Panc1 (cell line): ENCODE results near the gene KHSRP. TPM values are rescaled to one million over a fixed set of nuclear protein-coding genes. Genes with fewer than 3 reads are reported as not detected.

Experiments used
- ATAC-seq: fragments of 200-7000 bp; cut with Tn5 transposase; 2 replicates; pipeline ENCODE4 v1.9.1; 2020; ENCODE audit warnings: mild to moderate bottlenecking, moderate library complexity
- BruUV-seq: library from RNA; stranded (reverse); fragments of 400-500 nt; replicated peaks from 2 replicates; lab custom pipeline; 2021; lab: Mats Ljungman, UMichigan
- CTCF ChIA-PET: fragments of 300-600 bp; sonication (Branson Sonifier 250); formaldehyde crosslinking; loops from one replicate; lab custom pipeline; 2022; ENCODE audit warnings: antibody characterized with exemption; lab: Charles Lee
- POLR2A ChIA-PET: fragments of 300-600 bp; sonication (Branson Sonifier 250); formaldehyde crosslinking; loops from one replicate; lab custom pipeline; 2022; ENCODE audit warnings: antibody characterized with exemption; lab: Charles Lee
- DNase-seq: peaks from one replicate; pipeline ENCODE4 v3.0.0-alpha.2; 2010; ENCODE audit warnings: low read depth, low spot score
- H3K27ac ChIP-seq: 2 replicates; pipeline ENCODE4 v1.5.1; 2011; ENCODE audit warnings: mild to moderate bottlenecking, low read length, inconsistent platforms
- H3K27me3 ChIP-seq: fragments of 200-500 bp; sonication (Bioruptor generic); 2 replicates; pipeline ENCODE4 v1.6.0; 2014; ENCODE audit warnings: low read length, inconsistent platforms; ENCODE audit not compliant: control insufficient read depth, insufficient read depth
- H3K36me3 ChIP-seq: fragments of 200-500 bp; sonication (Bioruptor generic); 2 replicates; pipeline ENCODE4 v1.5.1; 2014; ENCODE audit warnings: inconsistent platforms, mild to moderate bottlenecking, low read length, moderate library complexity; ENCODE audit not compliant: control insufficient read depth, insufficient read depth
- H3K4me1 ChIP-seq: 2 replicates; pipeline ENCODE4 v1.5.1; 2011; ENCODE audit warnings: inconsistent platforms, mild to moderate bottlenecking, low read length, moderate library complexity; ENCODE audit not compliant: control insufficient read depth, insufficient read depth
- H3K4me3 ChIP-seq, 2 experiments: 2 replicates each; pipeline ENCODE4 v1.5.1; 2011 to 2012; ENCODE audit warnings: low read depth in 2 of 2, low read length in 2 of 2, mild to moderate bottlenecking in 2 of 2, inconsistent platforms in 1 of 2, moderate library complexity in 1 of 2
- H3K9me3 ChIP-seq: fragments of 200-500 bp; sonication (Bioruptor generic); 2 replicates; pipeline ENCODE4 v1.5.1; 2014; ENCODE audit warnings: low read depth, mild to moderate bottlenecking, inconsistent platforms, low read length, moderate library complexity; ENCODE audit not compliant: control insufficient read depth, insufficient read depth
- CTCF ChIP-seq: fragments of 450-650 bp; IDR thresholded peaks from 2 replicates; pipeline ENCODE4 v1.5.1; 2017; ENCODE audit warnings: mild to moderate bottlenecking
- POLR2AphosphoS5 ChIP-seq: IDR thresholded peaks from 2 replicates; pipeline ENCODE4 v1.6.1; 2012; ENCODE audit warnings: mild to moderate bottlenecking, low read depth, low read length, moderate library complexity
- REST ChIP-seq, 2 experiments: IDR thresholded peaks; 2 replicates each; pipeline ENCODE4 v1.6.1; 2011 to 2012; ENCODE audit warnings: low read depth in 2 of 2, control low read depth in 1 of 2, low read length in 1 of 2, mild to moderate bottlenecking in 1 of 2, moderate library complexity in 1 of 2; ENCODE audit not compliant: insufficient read depth in 1 of 2
- SIN3A ChIP-seq: IDR thresholded peaks from 2 replicates; pipeline ENCODE4 v1.6.1; 2012; ENCODE audit warnings: low read depth, mild to moderate bottlenecking, low read length, moderate library complexity, borderline replicate concordance; ENCODE audit not compliant: insufficient read depth
- TCF7L2 ChIP-seq: IDR thresholded peaks from 2 replicates; pipeline ENCODE4 v1.6.1; 2011; ENCODE audit warnings: mild to moderate bottlenecking, low read depth, low read length, inconsistent platforms
- in situ Hi-C: cut with HindIII; loops from 2 replicates; pipeline ENCODE4 v1.10.0; 2016; ENCODE audit warnings: low sequenced_read_pairs, low pct_unique_long_range_greater_than_20kb
- intact Hi-C: fragments of 100-400 bp; cut with micrococcal nuclease; formaldehyde crosslinking; loops from one replicate; pipeline ENCODE4 v1.10.0; 2022; ENCODE audit not compliant: unreplicated experiment
- total RNA-seq: library from RNA; stranded (reverse); gene quantifications from one replicate; pipeline ENCODE4 v1.2.1, GENCODE V29; 2021; ENCODE audit not compliant: unreplicated experiment

KHSRP gene
- total RNA-seq, 1 experiment from 2014 or later = 333 TPM

- ChIA-PET CTCF (interaction anchor here (0.7 kb wide), 1 partner anchor 43 kb away, joined by 3 read pairs; the partner anchor contains the start of gene SLC25A23), POLR2A (no interaction called here)
- peaks cover 8% of the 10 kb centered on the region for H3K36me3 ChIP-seq
- no peak for DNase-seq
- H3K9me3 ChIP-seq = no peaks in the 10 kb centered on the region
- TF ChIP-seq TCF7L2 (no peak), SIN3A (no peak), POLR2AphosphoS5 (no peak), REST (IDR thresholded peaks at IDR 0.05; ENCODE audit: insufficient read depth in 1 of 2, low read depth in 2 of 2, low read length in 1 of 2) (no peak), CTCF (no peak)
- H3K4me3 ChIP-seq = no peak overlapping the region
- in situ Hi-C loops (no loop called here), intact Hi-C loops (no loop called here)
- no TSS peak for BruUV-seq
- ATAC-seq = no peak
- H3K27me3 ChIP-seq = no peaks in the 10 kb centered on the region
- H3K4me1 ChIP-seq = no peaks in the 10 kb centered on the region; the same call in 1 of the 2 replicates
- no peak overlapping the region for H3K27ac ChIP-seq
These were observed 7.8 kb downstream of the KHSRP start for GRCh38 chr19:6416658-6417405.

GRCh38 chr19:6415591-6416190 is 8.9 kb downstream of the KHSRP start:
- Histone ChIP-seq H3K4me3 (no peak overlapping the region), H3K4me1 (no peaks in the 10 kb centered on the region; the same call in 1 of the 2 replicates), H3K27me3 (no peaks in the 10 kb centered on the region), H3K36me3 (peaks cover 7% of the 10 kb centered on the region; the same call in 1 of the 2 replicates), H3K9me3 (no peaks in the 10 kb centered on the region), H3K27ac (no peak overlapping the region)
- POLR2A ChIA-PET = no interaction called here
- in situ Hi-C loops = no loop called here
- no peak for DNase-seq
- CTCF ChIA-PET = no interaction called here
- ATAC-seq = no peak
- no TSS peak for BruUV-seq
- TF ChIP-seq TCF7L2 = no peak
- TF ChIP-seq CTCF = no peak
- no peak for TF ChIP-seq POLR2AphosphoS5
- no peak for TF ChIP-seq REST (IDR thresholded peaks at IDR 0.05; ENCODE audit: insufficient read depth in 1 of 2, low read depth in 2 of 2, low read length in 1 of 2)
- no peak for TF ChIP-seq SIN3A
- intact Hi-C loops = no loop called here
